Mesodermal cell (in vitro differentiated cells): Measurements from ENCODE around the gene KCNJ4.
"Not testable (repeated sequence)": the region's sequence is repeated elsewhere in the genome, so short reads cannot be mapped to it uniquely, and the experiment has no call there.

ENCODE experiments used
- H3K27ac ChIP-seq: 2 replicates; pipeline ENCODE4 v1.7.0; 2013; ENCODE audit warnings: mild to moderate bottlenecking, low read depth, low read length, moderate library complexity; ENCODE audit not compliant: severe bottlenecking
- H3K36me3 ChIP-seq: 2 replicates; pipeline ENCODE4 v1.7.1; 2013; ENCODE audit warnings: mild to moderate bottlenecking, low read length, moderate library complexity; ENCODE audit not compliant: control insufficient read depth, insufficient read depth
- H3K4me1 ChIP-seq: one replicate; pipeline ENCODE4 v1.7.1; 2013; ENCODE audit warnings: mild to moderate bottlenecking, low read length; ENCODE audit not compliant: insufficient read depth, control insufficient read depth, poor library complexity, severe bottlenecking
- H3K4me3 ChIP-seq: 2 replicates; pipeline ENCODE4 v1.7.0; 2013; ENCODE audit warnings: low read length, control low read depth, mild to moderate bottlenecking; ENCODE audit not compliant: insufficient read depth, poor library complexity, severe bottlenecking; ENCODE audit errors: extremely low read depth
- H3K9me3 ChIP-seq: 2 replicates; pipeline ENCODE4 v1.7.1; 2013; ENCODE audit warnings: mild to moderate bottlenecking, low read length, moderate library complexity; ENCODE audit not compliant: control insufficient read depth
- WGBS, 2 experiments: methylation state at CpG; one replicate each; pipeline ENCODE4 v1.1.5; 2013; ENCODE audit warnings: missing lambda C conversion rate in 2 of 2; ENCODE audit not compliant: insufficient coverage in 2 of 2; 5-methylcytosine and 5-hydroxymethylcytosine counted together

KCNJ4 gene

DNA sequence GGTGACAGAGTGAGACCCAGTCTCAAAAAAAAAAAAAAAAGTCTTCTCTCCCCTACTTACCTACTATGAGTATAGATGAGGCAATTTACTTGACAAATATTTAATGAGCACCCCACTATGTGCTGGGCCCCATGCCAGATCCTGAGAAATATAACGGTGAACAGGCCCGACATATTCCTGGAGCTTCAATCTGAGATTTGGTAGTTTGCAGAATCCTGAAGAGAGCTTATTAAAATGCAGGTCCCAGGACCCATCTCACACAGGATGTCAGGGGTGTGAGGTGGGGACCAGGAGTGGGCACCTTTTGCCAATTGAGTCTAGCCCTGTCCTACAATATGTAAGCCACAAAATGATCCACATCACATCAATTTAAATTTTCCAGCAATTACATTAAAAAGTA is 44.0 kb downstream of the KCNJ4 start:
- WGBS, 2 experiments, result 93 to 95% methylated on average over 2 of the region's 2 CpGs
- peaks cover 8% of the 10 kb centered on the region for H3K9me3 ChIP-seq
- H3K4me3 ChIP-seq, result no peak overlapping the region
- H3K36me3 ChIP-seq, result no peaks in the 10 kb centered on the region
- no peaks in the 10 kb centered on the region for H3K4me1 ChIP-seq
- H3K27ac ChIP-seq, result no peak overlapping the region

DNA sequence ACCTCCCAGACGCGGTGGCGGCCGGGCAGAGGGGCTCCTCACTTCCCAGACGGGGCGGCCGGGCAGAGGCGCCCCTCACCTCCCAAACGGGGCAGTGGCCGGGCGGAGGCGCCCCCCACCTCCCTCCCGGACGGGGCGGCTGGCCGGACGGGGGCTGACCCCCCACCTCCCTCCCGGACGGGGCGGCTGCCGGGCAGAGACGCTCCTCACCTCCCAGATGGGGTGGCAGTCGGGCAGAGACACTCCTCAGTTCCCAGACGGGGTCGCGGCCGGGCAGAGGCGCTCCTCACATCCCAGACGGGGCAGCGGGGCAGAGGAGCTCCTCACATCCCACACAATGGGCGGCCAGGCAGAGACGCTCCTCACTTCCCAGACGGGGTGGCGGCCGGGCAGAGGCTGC is 45.1 kb downstream of the KCNJ4 start:
- not testable (repeated sequence) for H3K36me3 ChIP-seq, H3K27ac ChIP-seq, H3K9me3 ChIP-seq, H3K4me3 ChIP-seq, H3K4me1 ChIP-seq
- 93 to 100% methylated on average over 8 to 9 of the region's 35 CpGs for whole genome bisulfite sequencing, 2 experiments

DNA sequence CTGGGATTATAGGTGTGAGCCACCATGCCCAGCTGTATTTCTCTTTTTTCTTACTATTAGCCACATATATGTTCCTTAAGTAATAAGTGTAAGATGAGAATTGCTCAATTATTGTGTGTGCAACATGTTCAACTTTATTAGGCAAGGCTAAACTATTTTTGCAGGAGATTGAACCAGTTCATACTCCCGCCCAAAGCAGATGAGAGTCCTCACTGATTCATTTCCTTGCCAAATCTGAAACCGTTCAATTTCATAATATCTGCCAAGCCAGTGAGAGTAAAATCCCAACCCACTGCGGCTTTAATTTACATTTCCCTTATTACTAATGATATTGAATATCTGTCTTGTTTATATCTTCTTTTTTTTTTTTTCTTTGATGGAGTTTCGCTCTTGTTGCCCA is 48.4 kb downstream of the KCNJ4 start:
- no peaks in the 10 kb centered on the region for H3K36me3 ChIP-seq
- H3K4me3 ChIP-seq, result no peak overlapping the region
- peaks cover 8% of the 10 kb centered on the region for H3K9me3 ChIP-seq
- 95% methylated on average over 2 of the region's 4 CpGs; no CpG with 5 or more reads in 1 of the 2 experiments for WGBS, 2 experiments
- H3K4me1 ChIP-seq, result peaks cover under 1% of the 10 kb centered on the region
- H3K27ac ChIP-seq, result no peak overlapping the region

DNA sequence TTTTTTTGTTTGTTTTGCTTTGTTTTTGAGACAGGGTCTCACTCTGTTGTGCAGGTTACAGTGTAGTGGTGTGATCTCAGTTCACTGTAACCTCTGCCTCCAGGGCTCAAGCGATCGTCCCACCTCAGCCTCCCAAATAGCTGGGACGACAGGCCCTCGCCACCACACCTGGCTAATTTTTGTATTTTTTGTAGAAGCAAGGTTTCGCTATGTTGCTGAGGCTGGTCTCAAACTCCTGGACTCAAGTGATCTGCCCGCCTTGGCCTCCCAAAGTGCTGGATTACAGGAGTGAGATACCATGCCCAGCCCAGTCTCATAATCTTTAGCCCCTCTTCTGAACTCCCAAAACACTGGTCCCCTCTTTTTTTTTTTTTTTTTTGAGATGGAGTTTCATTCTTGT is 50.6 kb downstream of the KCNJ4 start:
- H3K4me3 ChIP-seq, result no peak overlapping the region
- H3K27ac ChIP-seq, result no peak overlapping the region
- H3K36me3 ChIP-seq, result no peaks in the 10 kb centered on the region
- H3K9me3 ChIP-seq, result no peaks in the 10 kb centered on the region
- peaks cover 4% of the 10 kb centered on the region for H3K4me1 ChIP-seq
- WGBS, 2 experiments, result 96 to 97% methylated on average over 3 to 6 of the region's 6 CpGs

DNA sequence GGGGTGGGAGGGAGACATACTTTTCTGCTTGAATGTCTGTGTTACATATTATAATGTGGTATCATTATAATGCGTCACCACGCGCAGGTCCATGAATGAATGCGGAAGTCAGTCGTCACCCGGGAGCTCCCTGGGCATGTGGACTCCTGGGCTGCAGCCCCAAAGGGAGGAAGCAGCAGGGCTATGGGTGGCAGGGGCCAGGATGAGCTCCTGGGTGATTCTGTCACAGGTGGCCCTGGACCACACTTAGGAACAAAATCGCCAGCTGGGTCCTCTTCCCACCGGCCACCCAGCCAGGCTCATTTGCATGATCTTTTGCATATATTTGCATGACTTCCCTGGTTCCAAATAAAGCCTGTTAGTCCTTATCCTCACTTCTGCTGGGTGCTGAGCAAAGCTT is 51.2 kb downstream of the KCNJ4 start:
- H3K4me3 ChIP-seq, result no peak overlapping the region
- H3K9me3 ChIP-seq, result no peaks in the 10 kb centered on the region
- peaks cover 4% of the 10 kb centered on the region for H3K4me1 ChIP-seq
- no peak overlapping the region for H3K27ac ChIP-seq
- 85 to 87% methylated on average over 8 of the region's 8 CpGs for WGBS, 2 experiments
- H3K36me3 ChIP-seq, result no peaks in the 10 kb centered on the region

DNA sequence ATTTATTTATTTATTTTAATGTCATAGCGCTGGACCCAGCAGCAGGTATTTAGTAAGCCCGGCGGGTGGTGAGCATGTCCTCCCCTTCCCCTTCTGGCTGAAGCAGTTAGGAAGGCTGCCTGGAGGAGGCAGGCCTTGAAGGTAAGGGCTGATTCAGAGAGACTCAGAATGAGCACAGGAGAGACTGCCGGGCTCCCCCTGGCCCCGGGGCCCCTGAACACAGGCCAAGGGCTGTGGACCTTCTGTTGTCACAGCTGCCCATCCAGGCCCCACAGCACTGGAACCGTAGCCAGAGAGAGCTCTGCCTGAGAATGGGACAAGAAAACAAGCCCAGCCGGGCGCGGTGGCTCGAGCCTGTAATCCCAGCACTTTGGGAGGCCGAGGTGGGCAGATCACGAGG is 52.8 kb downstream of the KCNJ4 start:
- no peak overlapping the region for H3K27ac ChIP-seq
- no peak overlapping the region for H3K4me3 ChIP-seq
- WGBS, 2 experiments, result 84 to 87% methylated on average over 8 to 9 of the region's 12 CpGs
- no peaks in the 10 kb centered on the region for H3K9me3 ChIP-seq
- peaks cover 4% of the 10 kb centered on the region for H3K4me1 ChIP-seq
- H3K36me3 ChIP-seq, result no peaks in the 10 kb centered on the region

DNA sequence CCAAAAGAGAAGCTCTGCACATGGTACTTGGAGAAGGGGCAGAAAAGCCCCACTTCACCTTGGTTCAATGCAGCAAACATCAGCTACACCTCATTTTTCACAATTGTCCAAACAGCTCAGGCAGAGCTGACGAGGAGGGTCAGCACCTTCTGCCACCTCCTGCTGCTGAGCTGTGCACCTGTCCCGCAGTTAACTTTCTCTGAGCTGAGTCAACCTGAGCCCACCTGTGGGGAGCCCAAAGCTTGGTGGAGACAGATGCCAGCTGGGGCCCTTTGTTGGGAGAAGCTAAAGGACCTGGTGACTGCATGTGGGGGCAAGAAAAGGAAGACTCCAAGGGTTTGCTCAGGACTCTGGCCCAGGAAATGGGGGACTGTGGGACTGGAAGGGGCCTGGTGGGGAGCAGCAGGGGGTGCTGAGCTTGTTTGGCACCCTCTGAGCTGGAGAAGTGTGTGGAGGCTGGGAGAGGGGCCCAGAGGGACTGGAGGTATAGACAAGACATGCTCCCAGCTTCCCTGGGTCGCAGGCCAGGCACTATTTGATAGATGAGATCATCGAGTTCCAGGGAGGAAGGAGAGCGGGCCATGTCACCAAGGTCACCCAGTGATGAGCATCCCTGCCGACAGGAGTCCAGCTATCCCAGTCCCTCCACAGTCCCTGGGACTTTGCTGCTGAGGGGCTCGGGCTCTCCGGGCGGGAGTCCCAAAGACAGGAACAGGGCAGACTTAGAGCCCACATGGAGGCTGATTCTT is 53.5 kb downstream of the KCNJ4 start:
- WGBS, 2 experiments, result 72 to 86% methylated on average over 8 to 9 of the region's 9 CpGs
- Histone ChIP-seq H3K4me1 (peaks cover 4% of the 10 kb centered on the region), H3K36me3 (no peaks in the 10 kb centered on the region), H3K4me3 (no peak overlapping the region), H3K27ac (no peak overlapping the region), H3K9me3 (no peaks in the 10 kb centered on the region)

DNA sequence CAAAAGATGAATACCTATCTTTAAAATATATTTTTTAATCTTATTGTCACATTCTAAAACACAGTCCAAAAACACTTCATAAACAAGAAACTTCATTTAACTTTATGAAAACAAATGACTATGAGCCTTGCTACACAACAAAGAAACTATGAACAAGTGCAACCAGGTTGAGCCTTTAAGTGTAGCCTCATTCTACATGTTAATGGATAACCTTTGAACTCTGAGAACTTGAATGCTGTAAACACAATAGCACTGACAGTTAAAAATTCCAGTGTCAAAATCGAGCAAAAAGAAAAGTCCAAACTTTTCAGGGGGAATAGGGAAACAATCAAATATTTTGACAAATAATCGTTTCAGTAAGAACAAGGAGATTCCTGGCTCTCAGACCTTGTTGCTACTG is 54.7 kb downstream of the KCNJ4 start:
- H3K4me1 ChIP-seq, H3K27ac ChIP-seq, H3K36me3 ChIP-seq, H3K9me3 ChIP-seq, H3K4me3 ChIP-seq: not testable (repeated sequence)
- no CpG with 5 or more reads among the region's 2 CpGs for WGBS, 2 experiments

DNA sequence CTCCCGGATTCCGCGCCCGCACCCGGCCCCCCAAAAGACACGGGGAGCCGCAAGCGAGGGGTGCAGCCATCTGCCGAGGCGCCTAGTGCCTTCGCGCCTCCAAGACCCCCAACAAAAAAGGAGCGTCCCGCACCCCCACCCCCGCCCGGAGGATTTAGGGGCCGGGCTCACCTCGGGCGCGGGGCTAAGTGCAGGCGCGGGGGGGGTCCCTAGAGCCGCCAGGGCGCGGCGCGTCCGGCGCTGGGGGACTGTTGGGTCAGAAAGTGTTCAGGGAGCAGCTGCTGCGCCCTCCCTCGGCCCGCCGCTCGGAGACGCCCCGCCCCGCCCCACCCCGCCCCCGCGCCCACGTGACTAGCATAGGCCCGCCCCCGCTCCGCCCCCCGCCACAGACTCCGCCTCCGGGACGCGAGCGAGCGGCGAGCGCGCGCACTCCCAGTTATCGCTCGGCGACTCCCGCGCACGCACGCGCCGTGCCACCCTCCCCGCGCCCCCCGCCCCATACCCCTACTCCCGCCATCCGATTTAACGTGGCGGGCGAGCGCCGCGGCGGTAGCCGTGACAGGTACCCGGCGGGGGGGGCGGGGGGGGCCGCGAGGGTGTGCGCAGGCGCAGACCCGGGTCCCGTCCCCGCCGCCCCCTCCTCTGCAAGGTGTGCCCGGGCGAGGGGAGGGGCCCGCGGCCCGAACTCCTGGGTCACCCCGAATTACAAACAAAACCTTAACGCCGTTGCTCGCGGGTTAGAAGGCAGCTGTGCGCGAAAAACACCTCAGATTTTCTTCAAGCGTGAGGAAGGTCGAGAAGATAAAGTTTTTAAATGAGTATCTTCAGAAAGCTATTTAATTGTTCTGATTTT is 56.2 kb downstream of the KCNJ4 start:
- H3K4me1 ChIP-seq, result peaks cover 14% of the 10 kb centered on the region
- H3K27ac ChIP-seq, result peak overlapping the region; percentile 88
- H3K36me3 ChIP-seq, result no peaks in the 10 kb centered on the region
- no peaks in the 10 kb centered on the region for H3K9me3 ChIP-seq
- 1% methylated on average over 25 to 31 of the region's 102 CpGs for WGBS, 2 experiments
- peak overlapping the region; percentile 71 for H3K4me3 ChIP-seq

DNA sequence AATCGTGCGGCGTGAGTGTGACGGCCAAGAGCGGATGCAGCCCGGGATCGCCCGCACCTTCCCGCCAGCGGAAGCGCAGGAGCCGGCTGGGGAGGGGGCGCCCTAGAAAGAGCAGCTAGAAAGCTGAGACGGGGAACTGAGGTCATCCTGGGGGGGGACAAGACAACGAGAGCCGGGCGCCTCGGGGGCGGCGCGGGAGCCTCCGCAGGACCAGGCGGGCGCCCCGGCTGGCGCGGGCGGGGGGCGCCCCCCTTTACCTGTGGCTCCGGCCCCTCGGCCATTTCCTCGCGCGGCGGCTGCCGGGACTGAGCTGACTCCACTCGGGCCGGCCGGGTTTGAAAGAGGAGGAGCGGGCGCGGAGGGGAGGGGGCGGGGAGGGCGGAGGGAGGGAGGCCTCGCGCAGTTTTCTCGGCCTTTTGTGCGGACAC is 56.8 kb downstream of the KCNJ4 start:
- 0 to 2% methylated on average over 8 to 11 of the region's 48 CpGs for WGBS, 2 experiments
- Histone ChIP-seq H3K4me1 (peaks cover 14% of the 10 kb centered on the region), H3K27ac (peak overlapping the region; percentile 88), H3K4me3 (peak overlapping the region; percentile 71)
- H3K36me3 ChIP-seq, H3K9me3 ChIP-seq: not testable (repeated sequence)
